CD1c-positive myeloid dendritic cell (primary cell): ENCODE data around the gene LIME1.

Experiments used
- DNase-seq: peaks from one replicate; pipeline ENCODE4 v3.0.0-alpha.2; 2016; ENCODE audit errors: extremely low spot score

The LIME1 gene

GRCh38 chr20:63696628-63697356, 39.7 kb upstream of the LIME1 start, which contains the start of gene TNFRSF6B:
Gene TNFRSF6B, plus strand, starts transcription at chr20:63696652. Its CDS starts 116 bp downstream, at chr20:63696768.
- no peak for DNase-seq

- DNase-seq: no peak
Measured at GRCh38 chr20:63697357-63697867, 39.1 kb upstream of the LIME1 start.

GRCh38 chr20:63697868-63698545, 38.5 kb upstream of the LIME1 start:
- no peak for DNase-seq

GRCh38 chr20:63698739-63699465, 37.6 kb upstream of the LIME1 start:
- peak; percentile 7 for DNase-seq

GRCh38 chr20:63699466-63700198, 36.8 kb upstream of the LIME1 start:
- DNase-seq: no peak

GRCh38 chr20:63700199-63701050, 36.0 kb upstream of the LIME1 start:
- DNase-seq: no peak

- DNase-seq: no peak
Measured at GRCh38 chr20:63701051-63701328, 35.5 kb upstream of the LIME1 start.

- no peak for DNase-seq
Measured at GRCh38 chr20:63701329-63702035, 35.0 kb upstream of the LIME1 start.

- no peak for DNase-seq
Measured at GRCh38 chr20:63702036-63702665, 34.3 kb upstream of the LIME1 start.

GRCh38 chr20:63702751-63703470, 33.6 kb upstream of the LIME1 start:
- DNase-seq: no peak

GRCh38 chr20:63703471-63703975, 32.9 kb upstream of the LIME1 start:
- no peak for DNase-seq

GRCh38 chr20:63703976-63704748, 32.3 kb upstream of the LIME1 start:
- no peak for DNase-seq

GRCh38 chr20:63704749-63705117, 31.7 kb upstream of the LIME1 start:
- DNase-seq: no peak

- DNase-seq: no peak
Measured at GRCh38 chr20:63705232-63706026, 31.0 kb upstream of the LIME1 start.

- DNase-seq: no peak
Measured at GRCh38 chr20:63706027-63706695, 30.3 kb upstream of the LIME1 start.

GRCh38 chr20:63706852-63707557, 29.5 kb upstream of the LIME1 start:
- DNase-seq: peak; percentile 73
